Hepatic stellate cell (primary cell): ENCODE results near the gene ANP32B.

Source experiments
- DNase-seq: peaks from one replicate; pipeline ENCODE4 v3.0.0; 2011; ENCODE audit warnings: low spot score

Gene ANP32B

DNA sequence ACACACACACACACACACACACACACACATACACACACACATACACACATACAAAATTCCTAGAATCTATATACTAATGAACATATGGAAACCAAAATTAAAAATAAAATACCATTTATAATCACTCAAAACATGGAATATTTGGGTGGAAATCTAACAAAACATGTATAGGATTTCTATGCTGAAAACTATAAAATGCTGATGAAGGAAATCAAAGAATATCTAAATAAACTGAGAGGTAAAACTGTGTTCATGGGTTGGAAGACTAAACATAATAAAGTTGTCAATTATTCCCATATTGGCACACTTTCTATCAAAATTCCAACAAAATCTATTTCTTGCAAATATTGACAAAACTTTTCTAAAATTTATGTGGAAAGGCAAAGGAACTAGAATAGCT is 48.0 kb downstream of the ANP32B start:
- DNase-seq, result no peak

DNA sequence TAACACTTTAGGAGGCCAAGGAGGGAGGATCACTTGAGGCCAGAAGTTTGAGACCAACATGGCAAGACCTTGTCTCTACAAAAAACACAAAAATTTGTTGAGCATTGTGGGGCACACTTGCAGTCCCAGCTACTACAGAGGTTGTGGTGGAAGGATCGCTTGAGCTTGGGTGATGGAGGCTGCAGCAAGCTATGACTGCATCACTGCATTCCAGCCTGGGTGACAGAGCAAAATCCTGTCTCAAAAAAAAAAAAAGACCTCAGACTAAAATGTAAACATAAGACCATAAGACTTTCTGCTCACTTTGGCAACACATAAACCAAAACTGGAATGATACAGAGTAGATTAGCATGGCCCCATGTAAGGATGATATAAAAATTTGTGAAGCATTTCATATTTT is 48.8 kb downstream of the ANP32B start:
- DNase-seq, result peak; percentile 24

DNA sequence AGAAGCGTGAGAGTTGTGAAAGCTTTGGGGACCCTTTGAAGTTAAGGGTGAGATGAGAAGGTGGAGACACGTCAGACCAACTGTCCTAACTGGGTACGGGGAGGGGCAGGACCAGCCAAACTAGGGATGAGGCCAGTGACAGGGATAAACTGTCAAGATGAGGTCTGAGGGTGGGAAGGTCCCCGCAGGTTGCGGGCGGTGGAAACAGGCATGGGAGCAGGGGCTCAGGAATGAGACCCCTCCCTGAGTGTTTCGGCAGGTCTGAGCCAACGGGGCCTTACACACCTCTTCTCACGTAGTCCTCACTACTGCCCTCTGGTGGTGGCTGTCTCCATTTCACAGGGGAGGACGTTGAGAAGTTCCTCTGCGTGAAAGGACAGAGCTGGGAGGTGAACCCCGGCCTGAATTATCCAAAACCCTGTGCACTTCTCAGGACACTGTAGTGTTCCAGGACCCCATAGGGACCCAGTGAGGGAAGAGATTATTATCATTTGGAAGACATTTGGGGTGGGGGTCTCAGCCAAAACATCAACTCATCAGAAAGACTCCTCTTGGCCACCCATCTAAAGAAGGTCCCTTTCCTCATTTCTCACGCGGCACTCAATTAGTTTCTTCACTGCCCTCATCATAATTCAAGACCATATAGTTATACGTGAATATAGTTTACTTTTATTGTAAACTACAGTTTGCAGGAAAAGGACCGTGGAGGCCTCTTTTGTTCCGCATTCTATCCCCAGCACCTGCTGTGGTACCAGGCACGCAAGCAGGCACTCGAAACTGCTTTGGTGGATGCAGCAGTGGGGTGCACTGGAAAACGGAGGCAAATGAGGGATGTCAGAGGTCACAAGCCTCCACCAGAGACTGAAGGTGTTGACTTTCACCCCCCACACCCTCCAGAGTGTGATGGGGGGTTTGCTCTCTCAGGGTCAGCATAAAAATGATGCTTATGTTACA is 51.7 kb downstream of the ANP32B start:
- peak; percentile 65 for DNase-seq

DNA sequence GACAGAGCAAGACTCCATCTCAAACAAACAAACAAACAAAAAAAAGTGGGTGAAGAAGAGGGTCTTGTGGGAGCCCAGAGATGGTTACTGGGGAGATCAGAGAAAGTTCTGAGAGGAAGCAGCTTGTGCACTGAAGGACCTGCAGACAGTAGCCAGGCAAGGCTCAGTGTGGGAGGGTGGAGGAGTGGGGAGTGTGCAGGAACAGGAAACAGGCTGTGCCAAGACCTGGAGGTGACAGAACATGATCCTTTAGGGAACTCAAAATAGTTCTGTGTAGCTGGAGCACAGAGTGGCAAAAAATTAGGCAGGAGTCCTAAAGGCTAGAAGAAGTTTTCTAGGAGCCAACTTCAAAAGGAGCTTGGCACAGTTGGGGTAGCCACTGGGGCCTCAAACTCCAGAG is 54.2 kb downstream of the ANP32B start:
- DNase-seq, result no peak

DNA sequence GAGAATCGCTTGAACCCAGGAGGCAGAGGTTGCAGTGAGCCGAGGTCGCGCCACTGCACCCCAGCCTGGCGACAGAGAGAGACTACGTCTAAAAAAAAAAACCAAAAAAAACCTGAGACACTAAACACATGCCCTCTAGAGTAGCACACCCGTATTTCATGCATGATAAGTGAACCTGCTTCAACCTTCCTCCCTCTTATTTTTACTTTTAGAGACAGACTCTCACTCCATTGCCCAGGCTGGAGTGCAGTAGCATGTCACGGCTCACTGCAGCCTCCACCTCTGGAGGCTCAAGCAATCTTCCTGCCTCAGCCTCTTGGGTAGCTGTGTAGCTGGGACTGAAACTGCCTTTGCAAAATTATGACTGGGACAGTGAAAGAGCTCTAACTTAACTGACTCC is 55.8 kb downstream of the ANP32B start:
- no peak for DNase-seq

DNA sequence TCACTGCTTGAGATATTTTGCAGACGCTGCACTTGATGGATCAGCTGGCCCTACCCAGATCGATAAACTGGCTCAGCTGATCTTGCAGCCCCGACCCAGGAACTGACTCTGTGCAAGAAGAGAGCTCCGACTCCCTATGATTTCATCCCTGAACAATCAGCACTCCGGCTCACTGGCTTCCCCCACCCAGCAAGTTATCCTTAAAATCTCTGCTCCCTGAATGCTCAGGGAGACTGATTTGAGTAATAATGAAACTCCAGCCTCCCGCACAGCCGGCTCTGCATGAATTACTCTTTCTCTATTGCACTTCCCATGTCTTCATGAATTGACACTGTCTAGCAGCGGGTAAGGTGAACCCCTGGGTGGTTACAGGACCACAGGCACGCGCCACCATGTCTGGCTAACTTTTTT is 56.5 kb downstream of the ANP32B start:
- no peak for DNase-seq

DNA sequence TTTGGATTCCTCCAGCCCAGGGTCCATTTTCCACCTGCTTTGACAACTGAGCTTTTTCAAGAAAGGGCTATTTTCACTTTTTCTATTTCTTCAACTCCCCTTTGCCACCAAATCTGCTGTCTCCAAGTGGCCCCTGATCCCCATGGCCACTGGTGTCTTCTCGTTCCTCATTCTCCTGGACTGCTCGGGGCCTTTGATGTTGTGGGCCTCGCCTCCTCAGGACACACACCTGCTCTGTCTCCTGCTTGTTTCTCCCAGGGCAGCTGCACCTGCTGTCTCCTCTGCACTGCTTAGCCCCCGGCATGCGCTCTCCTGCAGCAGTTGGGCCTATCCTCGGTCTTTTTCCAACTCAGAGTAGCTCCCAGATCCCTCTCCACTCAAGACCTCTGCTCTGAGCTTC is 57.1 kb downstream of the ANP32B start:
- DNase-seq, result no peak

DNA sequence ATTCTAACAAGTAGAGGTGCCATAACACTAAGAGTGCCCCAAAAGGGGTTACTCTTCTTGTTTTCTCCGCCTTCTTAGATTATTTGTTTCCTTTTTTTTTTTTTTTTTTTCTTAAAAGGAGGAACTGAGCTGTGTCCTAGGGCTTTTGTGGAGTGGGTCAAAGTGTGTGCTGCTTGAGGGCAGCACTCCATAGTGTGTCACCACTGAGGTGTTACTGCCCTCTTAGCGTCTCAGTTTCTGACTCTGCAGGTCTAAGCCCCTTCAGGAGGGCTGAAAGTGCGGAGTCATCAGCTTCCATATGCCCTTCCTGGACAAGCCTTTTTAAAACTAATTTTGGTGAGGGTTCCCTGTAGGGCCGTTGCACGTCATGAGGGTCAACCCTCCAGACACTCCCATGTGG is 60.8 kb downstream of the ANP32B start:
- no peak for DNase-seq

DNA sequence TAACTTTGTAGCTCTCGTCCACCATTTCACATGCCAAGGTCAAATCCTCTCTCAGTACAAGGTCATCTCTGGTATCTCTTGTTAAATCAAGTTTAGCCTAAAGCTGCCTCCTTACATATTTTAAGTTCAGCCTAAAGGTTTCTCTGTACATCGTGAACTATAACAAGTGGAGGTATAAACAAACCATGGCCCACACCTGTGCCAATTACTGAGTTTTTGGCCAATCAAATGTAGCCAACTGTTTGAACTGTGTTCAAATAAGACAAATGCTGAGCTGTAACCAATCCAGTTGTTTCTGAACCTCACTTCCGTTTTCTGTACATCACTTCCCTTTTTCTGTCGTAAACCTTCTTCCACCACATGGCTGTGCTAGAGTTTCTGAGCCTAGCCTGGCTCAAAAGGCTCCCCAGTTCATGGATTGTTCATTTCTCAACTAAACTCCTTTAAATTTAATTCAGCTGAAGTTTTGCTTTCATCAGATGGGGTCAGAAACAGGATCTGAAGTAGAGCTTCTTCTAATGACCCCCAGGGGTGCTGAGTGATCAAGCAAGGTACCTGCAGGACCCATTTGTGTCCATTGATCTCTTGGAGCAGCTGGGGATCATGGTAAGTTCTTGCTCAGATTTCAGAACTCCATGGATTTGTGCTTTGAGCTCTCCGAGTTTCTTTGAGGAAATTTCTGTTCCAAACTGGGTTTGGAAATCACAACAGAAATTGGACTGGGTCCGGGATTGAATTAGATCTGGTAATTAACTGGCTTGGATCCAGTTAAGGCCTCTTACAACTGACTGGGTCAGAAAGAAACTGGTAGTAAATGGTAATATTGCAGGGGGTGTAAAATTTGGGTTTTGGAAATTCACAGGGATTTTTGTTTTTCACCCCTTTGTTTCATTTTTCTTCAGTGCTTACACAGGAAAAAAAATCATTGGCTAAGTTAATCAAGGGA is 62.4 kb downstream of the ANP32B start:
- DNase-seq, result no peak

DNA sequence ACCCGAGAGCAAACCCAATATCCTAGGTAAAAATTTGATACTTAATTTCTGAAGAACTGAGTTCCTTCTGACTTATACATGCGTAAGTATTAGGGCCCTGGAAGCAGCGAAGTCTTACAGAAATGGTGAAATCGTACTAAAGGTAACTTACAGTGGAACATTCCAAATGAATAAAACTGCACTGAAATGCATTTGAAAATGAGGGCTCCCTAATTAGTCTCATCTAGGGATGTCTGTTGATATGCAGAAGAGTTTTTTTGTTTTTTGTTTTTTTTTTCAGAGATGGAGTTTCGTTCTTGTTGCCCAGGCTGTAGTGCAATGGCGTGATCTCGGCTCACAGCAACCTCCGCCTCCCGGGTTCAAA is 63.0 kb downstream of the ANP32B start:
- no peak for DNase-seq

DNA sequence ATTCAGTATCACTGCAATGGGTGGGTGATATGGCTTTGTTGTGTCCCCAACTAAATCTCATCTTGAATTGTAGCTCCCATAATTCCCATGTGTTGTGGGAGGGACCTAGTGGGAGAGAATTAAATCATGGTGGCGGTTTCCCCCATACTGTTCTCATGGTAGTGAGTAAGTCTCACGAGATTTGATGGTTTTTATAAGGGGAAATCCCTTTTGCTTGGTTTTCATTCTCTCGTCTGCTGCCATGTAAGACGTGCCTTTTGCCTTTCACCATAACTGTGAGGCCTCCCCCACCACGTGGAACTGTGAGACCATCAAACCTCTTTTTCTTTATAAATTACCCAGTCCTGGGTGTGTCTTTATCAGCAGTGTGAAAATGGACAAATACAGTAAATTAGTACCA is 63.9 kb downstream of the ANP32B start:
- no peak for DNase-seq

DNA sequence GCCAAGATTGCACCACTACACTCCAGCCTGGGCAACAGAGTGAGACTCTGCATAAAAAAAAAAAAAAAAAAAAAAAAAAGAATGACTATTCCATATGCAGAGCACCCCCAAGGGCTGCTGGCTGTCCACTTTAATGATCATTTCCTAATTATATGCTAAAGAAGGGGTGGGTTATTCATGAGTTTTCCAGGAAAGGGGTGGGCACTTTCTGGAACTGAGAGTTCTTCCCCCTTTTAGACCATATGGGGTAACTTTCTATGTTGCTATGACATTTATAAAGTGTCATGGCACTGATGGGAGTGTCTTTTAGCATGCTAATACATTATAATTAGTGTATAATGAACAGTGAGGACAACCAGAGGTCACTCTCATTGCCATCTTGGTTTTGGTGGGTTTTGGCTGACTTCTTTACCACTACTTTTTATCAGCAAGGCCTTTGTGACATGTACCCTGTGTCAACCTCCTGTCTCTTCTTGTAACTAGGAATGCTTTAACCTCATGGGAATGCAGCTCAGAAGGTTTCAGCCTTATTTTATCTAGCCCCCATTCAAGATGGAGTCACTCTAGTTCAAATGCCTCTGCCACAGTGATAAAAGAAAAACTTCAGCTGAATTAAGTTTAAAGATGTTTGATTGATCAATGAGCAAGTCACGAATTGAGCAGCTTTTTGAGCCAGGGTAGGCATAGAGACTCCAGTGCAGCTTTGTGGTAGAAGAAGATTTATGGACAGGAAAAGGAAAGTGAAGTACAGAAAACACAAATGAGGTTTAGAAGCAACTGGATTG is 66.3 kb downstream of the ANP32B start:
- DNase-seq, result no peak

DNA sequence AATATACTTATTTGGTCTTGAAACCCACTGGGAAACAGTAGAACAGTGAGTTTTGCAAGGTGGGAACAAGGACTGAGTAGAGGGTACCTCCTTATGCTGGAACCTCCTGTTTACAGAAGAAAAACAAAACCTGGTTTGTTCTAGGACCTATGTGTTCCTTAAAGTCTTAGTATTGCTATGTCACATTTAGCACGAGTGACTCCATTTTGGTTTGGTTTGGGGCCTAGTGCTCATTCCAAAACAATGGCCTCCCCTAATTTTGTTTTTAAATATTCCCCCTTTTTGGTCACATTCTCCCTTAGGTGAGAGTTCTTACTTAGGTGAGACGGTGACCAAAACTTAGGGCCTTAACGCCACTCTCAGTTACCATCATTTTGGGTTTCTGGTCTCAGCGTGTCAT is 67.2 kb downstream of the ANP32B start:
- DNase-seq, result no peak

DNA sequence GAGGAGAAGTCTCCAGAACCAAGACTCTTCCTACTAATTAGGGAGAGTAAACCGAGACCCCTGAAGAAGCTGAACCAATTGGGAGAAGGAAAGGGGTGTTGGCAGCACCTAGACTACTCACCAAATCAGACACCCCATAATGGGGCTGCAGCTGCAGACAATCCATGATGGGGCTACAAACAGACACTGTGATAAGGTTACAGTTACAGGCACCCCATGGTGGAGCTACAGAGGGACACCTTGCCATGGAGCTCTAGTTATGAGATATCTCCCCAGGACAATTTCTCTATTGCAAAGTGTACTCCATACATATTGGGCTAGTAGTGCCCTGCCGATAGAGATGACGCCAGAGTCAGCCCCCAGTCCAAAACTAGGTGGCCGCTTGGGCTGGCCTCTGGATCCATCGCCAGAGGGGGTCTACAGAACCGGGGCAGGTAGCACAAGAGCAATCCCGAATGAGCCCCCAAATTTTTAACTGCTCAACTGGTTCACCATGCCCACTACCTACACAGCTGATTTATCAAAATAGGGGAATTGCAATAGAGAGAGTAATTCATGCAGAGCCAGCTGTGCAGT is 71.3 kb downstream of the ANP32B start:
- no peak for DNase-seq

DNA sequence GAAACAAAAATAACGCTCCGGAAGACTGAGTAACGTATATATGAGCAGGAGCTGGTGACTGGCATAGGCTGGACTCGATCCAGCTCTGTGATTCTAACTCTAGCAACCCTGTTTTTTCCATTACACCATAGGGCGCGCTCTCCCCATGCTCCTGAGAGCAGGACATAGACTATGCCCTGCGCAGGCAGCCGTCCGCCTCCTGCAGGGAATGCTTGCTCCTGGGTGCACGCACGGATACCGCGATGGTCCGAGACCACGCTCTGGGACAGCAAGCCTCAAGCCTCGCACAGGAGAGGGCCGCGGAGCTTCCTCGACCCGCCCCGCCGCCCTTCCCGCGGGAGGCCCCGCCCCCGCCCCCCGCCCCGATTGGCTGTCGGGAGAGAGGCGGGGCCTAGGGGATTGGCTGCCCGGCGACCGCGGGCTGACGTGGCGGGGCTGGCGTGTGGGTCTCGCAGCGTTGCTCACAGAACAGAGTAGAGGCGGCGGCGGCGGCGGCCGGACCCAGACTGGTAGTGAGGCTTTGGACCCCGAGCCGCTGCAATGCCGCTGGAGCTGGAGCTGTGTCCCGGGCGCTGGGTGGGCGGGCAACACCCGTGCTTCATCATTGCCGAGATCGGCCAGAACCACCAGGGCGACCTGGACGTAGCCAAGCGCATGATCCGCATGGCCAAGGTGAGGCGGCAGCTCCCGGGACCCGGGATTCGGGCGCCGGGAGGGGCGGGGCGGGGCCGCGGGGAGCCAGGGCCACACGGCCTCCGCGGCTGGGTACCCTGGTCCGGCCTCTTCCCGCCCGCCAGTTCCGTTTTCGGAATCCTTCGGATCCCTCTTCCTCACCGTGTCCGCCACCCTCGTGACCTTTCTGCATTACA is 73.4 kb downstream of the ANP32B start, which contains the start of gene NANS:
Gene NANS, plus strand, starts transcription at position 464 of the 869 bp plus-strand sequence. Its CDS starts 77 bp downstream, at position 541.
- DNase-seq, result peak; percentile 90

DNA sequence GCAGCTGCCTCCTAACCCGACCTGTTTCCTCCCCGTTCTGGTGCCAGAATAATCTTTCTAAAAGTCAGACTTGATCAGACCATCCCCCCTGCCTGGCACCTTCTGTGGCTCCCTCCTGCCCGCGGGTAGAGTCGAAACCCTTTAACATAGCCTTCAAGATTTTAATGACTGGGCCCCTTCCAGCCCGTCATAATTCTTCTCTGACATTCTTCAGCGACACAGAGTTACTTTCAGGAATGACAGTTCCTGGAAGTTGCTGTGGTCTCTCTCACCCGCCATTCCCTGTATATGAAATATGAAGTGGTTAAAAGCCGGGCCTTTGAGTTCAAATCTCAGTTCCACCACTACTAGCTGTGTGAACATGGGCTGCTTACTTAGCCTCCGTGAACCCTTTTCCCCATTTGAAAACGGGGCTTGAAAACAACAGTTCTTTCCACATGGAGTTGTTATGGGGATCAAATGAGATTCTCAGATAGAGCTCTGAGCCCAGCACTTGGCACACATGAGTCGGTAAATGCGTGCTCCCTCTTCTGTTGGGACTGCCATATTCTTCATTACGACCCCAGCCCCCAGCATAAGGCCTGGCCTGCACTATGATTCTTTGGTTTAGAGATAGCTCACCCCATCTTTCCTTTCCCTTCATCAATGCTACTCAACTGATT is 74.1 kb downstream of the ANP32B start:
- DNase-seq, result no peak

DNA sequence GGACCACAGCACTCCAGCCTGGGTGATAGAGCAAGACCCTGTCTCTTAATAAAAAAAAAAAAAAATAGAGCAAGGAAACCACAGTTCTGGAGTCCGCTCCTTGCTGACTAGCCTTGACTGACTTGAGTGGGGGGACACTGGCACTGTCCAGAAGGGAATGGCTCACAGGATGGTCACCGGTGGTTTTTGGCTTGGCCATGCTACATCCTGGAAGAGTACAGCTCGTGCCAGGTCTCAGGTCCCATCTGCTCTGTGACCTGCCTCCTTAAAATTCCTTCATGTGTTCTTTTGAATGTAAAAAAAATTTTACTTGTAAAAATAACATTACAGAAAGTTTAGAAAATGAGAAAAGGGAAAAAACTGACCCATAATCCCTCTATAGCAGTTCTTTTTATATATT is 79.0 kb downstream of the ANP32B start:
- DNase-seq, result no peak

DNA sequence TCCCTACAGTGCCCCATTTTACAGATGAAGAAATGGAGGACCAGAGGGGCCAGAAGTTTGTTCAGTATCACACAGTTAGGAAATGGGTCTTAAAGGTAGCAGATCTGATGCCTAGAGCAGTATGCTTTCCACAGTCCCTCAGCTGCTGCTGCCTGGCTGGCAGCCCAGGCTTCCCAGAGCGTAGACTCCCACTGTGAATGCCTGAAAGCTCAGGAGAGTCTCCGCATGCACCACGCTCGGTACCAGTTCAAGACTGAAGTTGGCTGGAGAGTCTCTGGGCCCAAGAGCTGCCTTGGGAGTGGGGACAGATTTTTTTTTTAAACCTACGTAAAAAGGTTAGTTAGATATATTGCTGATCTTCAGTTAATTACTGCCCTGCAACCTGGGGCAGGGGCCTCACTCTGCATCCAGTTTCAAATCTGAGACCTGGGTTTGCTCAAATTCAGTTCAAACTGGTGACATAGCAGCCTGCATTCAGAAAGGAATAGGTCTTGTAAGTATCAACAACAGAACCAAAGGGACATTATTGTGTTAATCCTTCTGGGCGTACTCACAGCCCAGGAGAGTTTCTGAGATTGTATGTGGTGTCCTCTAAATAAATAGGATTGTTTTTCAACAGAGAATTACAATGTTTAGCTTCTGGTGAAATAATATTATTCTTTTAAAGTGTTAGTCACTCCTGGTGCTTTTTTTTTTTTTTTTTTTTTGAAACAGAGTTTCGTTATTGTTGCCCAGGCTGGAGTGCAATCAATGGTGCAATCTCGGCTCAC is 81.7 kb downstream of the ANP32B start:
- DNase-seq, result no peak
